ENCODE measurements around the gene FLNB. TPM values are rescaled to one million over a fixed set of nuclear protein-coding genes. Genes with fewer than 3 reads are reported as not detected.

Gene FLNB
- polyA plus RNA-seq, 3 donors = 0.47 to 4.0 (median 2.1) TPM

- intact Hi-C loops (cut with micrococcal nuclease) = no loop called here
- Histone ChIP-seq H4K20me1 (ENCODE audit: insufficient read depth, low read length) (no peaks in the 10 kb centered on the region), H3K36me3 (replicated peaks in 1 of 2; ENCODE audit: control insufficient read depth in 1 of 2, insufficient read depth in 2 of 2, low read length in 2 of 2) (no peaks in the 10 kb centered on the region), H3K9ac (ENCODE audit: insufficient read depth, low read length, poor library complexity, severe bottlenecking) (no peak overlapping the region), H3K4me3 (replicated peaks in 1 of 3; ENCODE audit: low read depth in 2 of 3, low read length in 3 of 3) (no peak overlapping the region), H3K4me1 (ENCODE audit: control insufficient read depth in 1 of 2, insufficient read depth in 2 of 2, low read length in 2 of 2) (peaks cover 0 to 2% of the 10 kb centered on the region in 2 donors), H3K4me2 (replicated peaks; ENCODE audit: extremely low read depth, low read length, poor library complexity, severe bottlenecking) (no peak overlapping the region), H3K79me2 (ENCODE audit: insufficient read depth, low read length) (no peaks in the 10 kb centered on the region), H3K9me3 (replicated peaks in 1 of 2; ENCODE audit: control insufficient read depth in 1 of 2, insufficient read depth in 1 of 2, low read length in 2 of 2) (no peaks in the 10 kb centered on the region), H3K27me3 (ENCODE audit: control insufficient read depth in 2 of 2, insufficient read depth in 2 of 2, low read length in 2 of 2) (no peaks in the 10 kb centered on the region), H2AFZ (ENCODE audit: insufficient read depth, low read depth, low read length, poor library complexity, severe bottlenecking) (no peak overlapping the region), H3K27ac (ENCODE audit: low read depth in 1 of 2, low read length in 2 of 2) (no peak overlapping the region)
- Mint-ChIP-seq H3K4me3 (no peak overlapping the region), H3K27ac (no peak overlapping the region), H3K4me1 (peaks cover 8% of the 10 kb centered on the region), H3K27me3 (ENCODE audit: low read depth in 3 of 3) (peaks cover 0 to 6% (median 3%) of the 10 kb centered on the region in 3 donors), H3K9me3 (peaks cover 0 to 2% (median 0%) of the 10 kb centered on the region in 7 donors), H3K36me3 (no peaks in the 10 kb centered on the region)
- DNase-seq = no peak
- WGBS (ENCODE audit: insufficient coverage) = 38% methylated on average over 4 of the region's 4 CpGs
- TF ChIP-seq CTCF (IDR thresholded peaks at IDR 0.05) = no peak
These were observed 41.4 kb upstream of the FLNB start for GRCh38 chr3:57966829-57967228.

GRCh38 chr3:57967590-57967989 lies 40.6 kb upstream of the FLNB start:
- intact Hi-C loops (cut with micrococcal nuclease) = no loop called here
- DNase-seq = no peak

More at GRCh38 chr3:57967590-57967989, 40.6 kb upstream of the FLNB start:
- no peak for TF ChIP-seq CTCF (IDR thresholded peaks at IDR 0.05)
- Mint-ChIP-seq H3K4me3 (no peak overlapping the region), H3K36me3 (no peaks in the 10 kb centered on the region), H3K4me1 (peaks cover 12% of the 10 kb centered on the region), H3K27ac (no peak overlapping the region), H3K9me3 (peaks cover 0 to 2% (median 0%) of the 10 kb centered on the region in 7 donors), H3K27me3 (ENCODE audit: low read depth in 3 of 3) (peaks cover 2 to 6% (median 3%) of the 10 kb centered on the region in 3 donors)
- H3K4me1 ChIP-seq (ENCODE audit: control insufficient read depth in 1 of 2, insufficient read depth in 2 of 2, low read length in 2 of 2) = peaks cover 1 to 10% of the 10 kb centered on the region in 2 donors
- no peaks in the 10 kb centered on the region for H4K20me1 ChIP-seq (ENCODE audit: insufficient read depth, low read length)
- WGBS (ENCODE audit: insufficient coverage) = 80% methylated on average over 6 of the region's 9 CpGs
- H3K4me3 ChIP-seq (replicated peaks in 1 of 3; ENCODE audit: low read depth in 2 of 3, low read length in 3 of 3) = no peak overlapping the region
- H3K9ac ChIP-seq (ENCODE audit: insufficient read depth, low read length, poor library complexity, severe bottlenecking) = no peak overlapping the region
- no peaks in the 10 kb centered on the region for H3K27me3 ChIP-seq (ENCODE audit: control insufficient read depth in 2 of 2, insufficient read depth in 2 of 2, low read length in 2 of 2)
- H3K79me2 ChIP-seq (ENCODE audit: insufficient read depth, low read length) = no peaks in the 10 kb centered on the region
- H3K27ac ChIP-seq (ENCODE audit: low read depth in 1 of 2, low read length in 2 of 2) = no peak overlapping the region
- no peak overlapping the region for H2AFZ ChIP-seq (ENCODE audit: insufficient read depth, low read depth, low read length, poor library complexity, severe bottlenecking)
- H3K36me3 ChIP-seq (replicated peaks in 1 of 2; ENCODE audit: control insufficient read depth in 1 of 2, insufficient read depth in 2 of 2, low read length in 2 of 2) = no peaks in the 10 kb centered on the region
- H3K4me2 ChIP-seq (replicated peaks; ENCODE audit: extremely low read depth, low read length, poor library complexity, severe bottlenecking) = no peak overlapping the region
- no peaks in the 10 kb centered on the region for H3K9me3 ChIP-seq (replicated peaks in 1 of 2; ENCODE audit: control insufficient read depth in 1 of 2, insufficient read depth in 1 of 2, low read length in 2 of 2)
